Mesendoderm (in vitro differentiated cells): ENCODE results near the gene ODAPH.

ENCODE experiments used
- DNase-seq: peaks from one replicate; pipeline ENCODE4 v3.0.0; 2013
- H2AK5ac ChIP-seq: 2 replicates; pipeline ENCODE4 v1.6.1; 2013; ENCODE audit warnings: low read length, inconsistent platforms
- H2BK120ac ChIP-seq: 2 replicates; pipeline ENCODE4 v1.6.1; 2013; ENCODE audit warnings: low read depth, mild to moderate bottlenecking, low read length, moderate library complexity, mixed read lengths
- H2BK15ac ChIP-seq: replicated peaks from 2 replicates; pipeline ENCODE4 v1.6.1; 2013; ENCODE audit warnings: low read depth, mild to moderate bottlenecking, moderate library complexity
- H2BK5ac ChIP-seq: 2 replicates; pipeline ENCODE4 v1.6.1; 2013; ENCODE audit warnings: low read length, inconsistent platforms
- H3K18ac ChIP-seq: 2 replicates; pipeline ENCODE4 v1.6.1; 2013; ENCODE audit warnings: mild to moderate bottlenecking, low read length, mixed read lengths
- H3K23ac ChIP-seq: one replicate; pipeline ENCODE4 v1.6.1; 2013; ENCODE audit warnings: low read length
- H3K27ac ChIP-seq: 2 replicates; pipeline ENCODE4 v1.5.1; 2013; ENCODE audit warnings: low read depth, mild to moderate bottlenecking, inconsistent platforms, low read length, moderate library complexity
- H3K27me3 ChIP-seq: 2 replicates; pipeline ENCODE4 v1.6.1; 2013; ENCODE audit warnings: low read length, control low read depth, mild to moderate bottlenecking, inconsistent platforms; ENCODE audit not compliant: insufficient read depth, poor library complexity
- H3K36me3 ChIP-seq: 2 replicates; pipeline ENCODE4 v1.6.1; 2013; ENCODE audit warnings: low read length, inconsistent platforms; ENCODE audit not compliant: control insufficient read depth, insufficient read depth
- H3K4ac ChIP-seq: one replicate; pipeline ENCODE4 v1.6.1; 2013; ENCODE audit warnings: low read depth, mild to moderate bottlenecking, low read length, moderate library complexity
- H3K4me1 ChIP-seq: 2 replicates; pipeline ENCODE4 v1.6.1; 2013; ENCODE audit warnings: low read depth, low read length, inconsistent platforms; ENCODE audit not compliant: control insufficient read depth
- H3K4me2 ChIP-seq: 2 replicates; pipeline ENCODE4 v1.6.1; 2013; ENCODE audit warnings: low read length
- H3K4me3 ChIP-seq: 2 replicates; pipeline ENCODE4 v1.5.1; 2013; ENCODE audit warnings: mild to moderate bottlenecking, low read length
- H3K56ac ChIP-seq: one replicate; pipeline ENCODE4 v1.6.1; 2013; ENCODE audit warnings: low read length
- H3K79me1 ChIP-seq: 2 replicates; pipeline ENCODE4 v1.6.1; 2013; ENCODE audit warnings: low read length, inconsistent platforms
- H3K79me2 ChIP-seq: 2 replicates; pipeline ENCODE4 v1.6.1; 2013; ENCODE audit warnings: mild to moderate bottlenecking, low read length; ENCODE audit not compliant: control insufficient read depth, insufficient read depth
- H3K9ac ChIP-seq: 2 replicates; pipeline ENCODE4 v1.6.1; 2013; ENCODE audit warnings: low read length, inconsistent platforms
- H4K5ac ChIP-seq: one replicate; pipeline ENCODE4 v1.6.1; 2013; ENCODE audit warnings: low read length
- H4K8ac ChIP-seq: one replicate; pipeline ENCODE4 v1.6.1; 2013; ENCODE audit warnings: low read depth, mild to moderate bottlenecking, control low read depth, low read length, moderate library complexity
- WGBS: extraction: QIAGEN DNeasy Blood & Tissue Kit; methylation state at CpG from one replicate; pipeline ENCODE4 v1.1.7; 2013; ENCODE audit warnings: low lambda C conversion rate, missing lambda C conversion rate; ENCODE audit not compliant: insufficient coverage; ENCODE audit errors: extremely low coverage; 5-methylcytosine and 5-hydroxymethylcytosine counted together

ODAPH gene

DNA sequence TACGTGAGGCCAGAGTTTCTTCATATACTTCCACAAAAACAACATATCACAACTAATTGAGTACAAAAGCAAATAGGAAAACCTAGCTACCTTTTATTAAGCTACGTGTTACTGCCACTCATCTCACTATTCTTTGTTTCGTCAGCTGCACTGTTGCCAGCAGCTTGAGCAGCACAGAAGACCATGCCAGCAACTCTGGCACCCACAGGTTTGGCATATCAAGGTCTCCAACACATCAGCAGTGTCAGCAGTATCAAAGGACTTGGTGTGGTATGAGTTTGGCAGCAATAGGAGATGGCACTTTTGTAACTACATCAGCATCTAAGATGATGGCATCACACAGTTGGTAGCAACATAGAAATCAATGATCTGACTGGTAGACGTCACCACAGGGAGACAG is 43.8 kb downstream of the ODAPH start:
- no peak overlapping the region for H3K9ac ChIP-seq
- no peak overlapping the region for H2AK5ac ChIP-seq
- H3K36me3 ChIP-seq, result no peaks in the 10 kb centered on the region
- WGBS, result no CpG with 5 or more reads among the region's 4 CpGs
- no peak overlapping the region for H2BK15ac ChIP-seq
- H3K4me3 ChIP-seq, result no peak overlapping the region
- no peak overlapping the region for H2BK5ac ChIP-seq
- no peak for DNase-seq
- H3K23ac ChIP-seq, result no peak overlapping the region
- H4K5ac ChIP-seq, result no peak overlapping the region
- no peaks in the 10 kb centered on the region for H3K4me1 ChIP-seq
- no peak overlapping the region for H3K56ac ChIP-seq
- H3K79me2 ChIP-seq, result no peaks in the 10 kb centered on the region
- no peak overlapping the region for H2BK120ac ChIP-seq
- H3K27ac ChIP-seq, result no peak overlapping the region
- no peak overlapping the region for H3K4me2 ChIP-seq
- no peak overlapping the region for H3K4ac ChIP-seq
- H3K79me1 ChIP-seq, result no peaks in the 10 kb centered on the region
- no peak overlapping the region for H4K8ac ChIP-seq
- H3K18ac ChIP-seq, result no peak overlapping the region
- no peaks in the 10 kb centered on the region for H3K27me3 ChIP-seq

DNA sequence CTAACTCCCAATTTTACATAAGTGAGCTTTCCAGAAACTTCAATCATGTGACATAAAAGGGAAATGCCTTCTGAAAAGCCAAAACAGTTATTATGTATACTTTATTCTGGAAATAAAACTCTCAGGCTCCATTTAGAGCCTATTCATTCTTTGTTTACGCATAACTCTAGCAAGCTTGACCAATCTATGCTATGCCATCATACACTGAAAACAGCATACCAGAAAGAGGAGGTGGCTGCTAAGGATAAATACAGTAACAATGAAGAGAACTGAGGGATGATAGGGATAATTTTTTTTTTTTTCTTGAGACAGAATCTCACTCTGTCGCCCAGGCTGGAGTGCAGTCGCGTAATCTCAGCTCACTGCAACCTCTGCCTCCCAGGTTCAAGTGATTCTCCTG is 50.1 kb downstream of the ODAPH start:
- DNase-seq, result no peak
- no peak overlapping the region for H3K4me3 ChIP-seq
- H3K27me3 ChIP-seq, result no peaks in the 10 kb centered on the region
- H2BK15ac ChIP-seq, result no peak overlapping the region
- no peak overlapping the region for H3K23ac ChIP-seq
- no peak overlapping the region for H3K9ac ChIP-seq
- no peak overlapping the region for H3K56ac ChIP-seq
- H2BK5ac ChIP-seq, result no peak overlapping the region
- H3K36me3 ChIP-seq, result no peaks in the 10 kb centered on the region
- H3K4me2 ChIP-seq, result no peak overlapping the region
- H3K18ac ChIP-seq, result no peak overlapping the region
- H2AK5ac ChIP-seq, result no peak overlapping the region
- H3K4me1 ChIP-seq, result no peaks in the 10 kb centered on the region
- H3K79me2 ChIP-seq, result no peaks in the 10 kb centered on the region
- no peak overlapping the region for H3K4ac ChIP-seq
- no peak overlapping the region for H2BK120ac ChIP-seq
- WGBS, result no CpG with 5 or more reads among the region's 4 CpGs
- H4K5ac ChIP-seq, result no peak overlapping the region
- no peak overlapping the region for H4K8ac ChIP-seq
- H3K79me1 ChIP-seq, result no peaks in the 10 kb centered on the region
- no peak overlapping the region for H3K27ac ChIP-seq

DNA sequence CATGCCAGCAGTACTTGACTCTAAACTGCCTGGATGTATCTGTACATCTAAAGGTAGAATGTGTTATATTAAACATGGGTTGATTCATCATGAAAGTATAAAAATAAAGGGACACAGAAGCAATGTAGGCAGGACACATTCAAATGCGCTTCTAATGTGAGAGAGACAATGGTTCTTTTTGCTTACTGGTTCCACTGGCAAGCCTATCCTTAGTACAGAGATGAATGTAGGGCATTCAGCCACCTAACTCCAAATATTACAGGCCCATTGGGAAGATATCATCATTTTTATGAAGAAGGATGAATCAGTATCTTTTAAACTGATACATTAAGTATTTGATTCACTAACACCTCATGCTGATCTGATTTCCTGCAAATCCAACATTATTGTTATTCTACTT is 56.4 kb downstream of the ODAPH start:
- no peaks in the 10 kb centered on the region for H3K4me1 ChIP-seq
- no peaks in the 10 kb centered on the region for H3K36me3 ChIP-seq
- no peak overlapping the region for H3K18ac ChIP-seq
- H2BK15ac ChIP-seq, result no peak overlapping the region
- DNase-seq, result no peak
- WGBS, result no CpG with 5 or more reads among the region's 1 CpG
- H3K9ac ChIP-seq, result no peak overlapping the region
- no peak overlapping the region for H3K56ac ChIP-seq
- no peak overlapping the region for H4K5ac ChIP-seq
- no peak overlapping the region for H2BK120ac ChIP-seq
- H2AK5ac ChIP-seq, result no peak overlapping the region
- H3K4me2 ChIP-seq, result no peak overlapping the region
- no peak overlapping the region for H2BK5ac ChIP-seq
- no peaks in the 10 kb centered on the region for H3K27me3 ChIP-seq
- no peak overlapping the region for H3K4ac ChIP-seq
- no peaks in the 10 kb centered on the region for H3K79me1 ChIP-seq
- no peak overlapping the region for H4K8ac ChIP-seq
- H3K27ac ChIP-seq, result no peak overlapping the region
- no peak overlapping the region for H3K4me3 ChIP-seq
- H3K79me2 ChIP-seq, result no peaks in the 10 kb centered on the region
- H3K23ac ChIP-seq, result no peak overlapping the region
